ENCODE data around the gene CTRL. TPM values are rescaled to one million over a fixed set of nuclear protein-coding genes. Genes with fewer than 3 reads are reported as not detected.
A peak's percentile ranks its signal among the peaks of the same experiment; 100 is the strongest.

Gene CTRL
- total RNA-seq = 10 to 100 TPM; 14.3 to 17.2 (median 15.0) TPM
- 5.3 TPM for total RNA-seq (2013)

GRCh38 chr16:67931712-67932461 is at the start of gene CTRL:
Gene CTRL, minus strand, starts transcription at chr16:67931862. Its CDS starts 10 bp downstream, at chr16:67931852.
- H3K9me3 ChIP-seq (ENCODE audit: control insufficient read depth, insufficient read depth, low read length) = no peaks in the 10 kb centered on the region
- intact Hi-C loops (cut with micrococcal nuclease) = no loop called here
- H3K27ac ChIP-seq (ENCODE audit: low read length) = peak within 1 kb of the TSS; percentile 25
- Mint-ChIP-seq H3K4me3 (no peak within 1 kb of the TSS), H3K27me3 (ENCODE audit: low read depth in 2 of 2) (no peaks in the 10 kb centered on the region), H3K27ac (peak within 1 kb of the TSS; percentile 18 to 68), H3K4me1 (peaks cover 22 to 37% of the 10 kb centered on the region in 2 donors), H3K9me3 (no peaks in the 10 kb centered on the region), H3K36me3 (no peaks in the 10 kb centered on the region)
- H3K4me3 ChIP-seq (ENCODE audit: low read length) = no peak within 1 kb of the TSS
- no peak for TF ChIP-seq CTCF (IDR thresholded peaks at IDR 0.05)
- DNase-seq (no peak), ATAC-seq (no peak)
- H3K36me3 ChIP-seq (ENCODE audit: control insufficient read depth, insufficient read depth, low read length) = peaks cover 73% of the 10 kb centered on the region
- WGBS (ENCODE audit: insufficient coverage) = 95% methylated on average over 15 of the region's 15 CpGs
- H3K27me3 ChIP-seq (ENCODE audit: control insufficient read depth, insufficient read depth, low read length) = no peaks in the 10 kb centered on the region
- peaks cover 28% of the 10 kb centered on the region for H3K4me1 ChIP-seq (ENCODE audit: control insufficient read depth, insufficient read depth, low read length)

- Histone ChIP-seq H3K27ac (ENCODE audit: low read length) (no peak within 1 kb of the TSS), H3K9me3 (ENCODE audit: control insufficient read depth, insufficient read depth, low read length) (no peaks in the 10 kb centered on the region), H3K36me3 (ENCODE audit: control insufficient read depth, insufficient read depth, low read length) (no peaks in the 10 kb centered on the region), H3K4me3 (ENCODE audit: low read length) (no peak within 1 kb of the TSS), H3K4me1 (ENCODE audit: control insufficient read depth, insufficient read depth, low read length) (peaks cover 21% of the 10 kb centered on the region), H3K27me3 (ENCODE audit: control insufficient read depth, insufficient read depth, low read length) (no peaks in the 10 kb centered on the region)
- H3K9me3 Mint-ChIP-seq = no peaks in the 10 kb centered on the region
- no peak within 1 kb of the TSS for H3K4me3 Mint-ChIP-seq
- H3K27me3 Mint-ChIP-seq (ENCODE audit: low read depth in 2 of 2) = no peaks in the 10 kb centered on the region
- 76% methylated on average over 62 of the region's 62 CpGs for WGBS (ENCODE audit: insufficient coverage)
- intact Hi-C loops (cut with micrococcal nuclease) = no loop called here
- TF ChIP-seq CTCF (IDR thresholded peaks at IDR 0.05) = peak; percentile 15
- H3K36me3 Mint-ChIP-seq = no peaks in the 10 kb centered on the region
- peaks cover 15% of the 10 kb centered on the region in 2 donors for H3K4me1 Mint-ChIP-seq
- ATAC-seq (no peak), DNase-seq (no peak)
- H3K27ac Mint-ChIP-seq = no peak within 1 kb of the TSS
Measured at GRCh38 chr16:67979955-67980678, 48.5 kb upstream of the CTRL start, which contains the start of gene DPEP3. Gene DPEP3, minus strand, starts transcription at chr16:67980499. Its CDS starts 119 bp downstream, at chr16:67980380.

DNA sequence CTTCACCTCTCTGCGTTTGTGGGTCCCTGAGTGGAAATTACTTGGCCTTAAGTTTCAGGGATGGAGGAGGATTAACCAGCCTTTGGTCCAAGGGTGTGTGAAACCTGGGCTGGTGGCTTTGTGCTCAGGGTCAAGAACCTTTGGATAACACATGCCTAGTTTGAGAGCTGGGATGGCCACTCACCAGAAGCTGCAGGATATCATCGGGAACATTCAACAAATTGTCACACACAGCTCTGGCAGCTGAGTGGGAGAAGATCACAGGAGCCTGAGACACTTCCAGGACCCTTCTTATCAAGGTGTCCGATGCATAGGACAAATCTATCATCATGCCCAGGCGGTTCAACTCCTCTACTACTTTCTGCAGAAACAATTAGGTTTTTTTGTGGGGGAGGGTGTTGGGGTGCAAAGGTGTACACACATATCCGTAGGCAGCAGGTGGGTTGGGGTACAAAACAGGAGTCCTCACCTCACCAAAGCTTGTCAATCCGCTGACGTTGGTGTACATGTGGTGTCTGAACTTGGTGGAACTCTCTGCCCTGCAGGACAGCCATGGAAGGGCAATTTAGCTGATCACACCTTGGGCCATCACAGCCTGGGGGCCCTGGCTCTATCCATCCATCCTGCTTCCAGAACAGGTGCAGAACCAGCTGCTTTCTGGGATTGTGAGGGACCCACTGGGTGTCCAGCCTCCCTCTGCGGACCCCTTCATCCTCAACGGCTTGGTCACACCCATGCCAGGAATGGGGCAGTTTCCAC is 46.0 kb upstream of the CTRL start:
- Mint-ChIP-seq H3K4me1 (no peaks in the 10 kb centered on the region), H3K9me3 (no peaks in the 10 kb centered on the region), H3K36me3 (no peaks in the 10 kb centered on the region), H3K27me3 (ENCODE audit: low read depth in 2 of 2) (no peaks in the 10 kb centered on the region), H3K27ac (no peak overlapping the region), H3K4me3 (no peak overlapping the region)
- TF ChIP-seq CTCF (IDR thresholded peaks at IDR 0.05) = no peak
- Histone ChIP-seq H3K27me3 (ENCODE audit: control insufficient read depth, insufficient read depth, low read length) (no peaks in the 10 kb centered on the region), H3K4me1 (ENCODE audit: control insufficient read depth, insufficient read depth, low read length) (no peaks in the 10 kb centered on the region), H3K27ac (ENCODE audit: low read length) (no peak overlapping the region), H3K36me3 (ENCODE audit: control insufficient read depth, insufficient read depth, low read length) (no peaks in the 10 kb centered on the region), H3K4me3 (ENCODE audit: low read length) (no peak overlapping the region), H3K9me3 (ENCODE audit: control insufficient read depth, insufficient read depth, low read length) (no peaks in the 10 kb centered on the region)
- intact Hi-C loops (cut with micrococcal nuclease) = no loop called here
- ATAC-seq (no peak), DNase-seq (no peak)
- 88% methylated on average over 8 of the region's 9 CpGs for WGBS (ENCODE audit: insufficient coverage)

Measured in natural killer cell (primary cell).